K562 (cell line): ENCODE results near the gene TAF11L13. TPM values are rescaled to one million over a fixed set of nuclear protein-coding genes. Genes with fewer than 3 reads are reported as not detected.

ENCODE experiments used
- ATAC-seq: fragments of 200-7000 bp; cut with Tn5 transposase; 3 replicates; pipeline ENCODE4 v1.9.1; 2020; ENCODE audit warnings: moderate library complexity
- BruUV-seq: library from RNA; stranded (reverse); fragments of 400-500 nt; replicated peaks from 2 replicates; lab custom pipeline; 2021; lab: Mats Ljungman, UMichigan
- CTCF ChIA-PET: fragments of 300-600 bp; formaldehyde crosslinking; extraction: SDS; loops from one replicate; lab custom pipeline; 2021; ENCODE audit warnings: low intra/inter-chr PET ratio; lab: Yijun Ruan, JAX
- POLR2A ChIA-PET: fragments of 300-600, 350-650 bp; sonication (Branson Sonifier 250); formaldehyde crosslinking; extraction: SDS; loops from one replicate; lab custom pipeline; 2021; ENCODE audit warnings: antibody characterized with exemption, inconsistent platforms; lab: Yijun Ruan, JAX
- DNase-seq, 4 experiments: peaks; one replicate each; pipeline versions ENCODE4 v3.0.0 to v3.0.0-alpha.2; 2011 to 2018; ENCODE audit warnings: low spot score in 3 of 4, mixed read lengths in 3 of 4; ENCODE audit errors: extremely low read depth in 1 of 4
- FAIRE-seq: peaks from 2 replicates; lab custom pipeline; 2011; peaks lifted over from hg19 to GRCh38; lab: Jason Lieb, UNC
- H2AFZ ChIP-seq: 2 replicates; pipeline ENCODE4 v1.6.0; 2011; ENCODE audit warnings: low read depth, low read length, control low read depth, inconsistent platforms
- H3K27ac ChIP-seq: fragments of 200-600 bp; 3 replicates; pipeline ENCODE4 v1.8.0; 2011; ENCODE audit warnings: low read depth, mild to moderate bottlenecking, control low read depth, inconsistent platforms, low read length, moderate library complexity, mixed read lengths; ENCODE audit errors: extremely low read depth
- H3K27me3 ChIP-seq, 2 experiments: fragments of 300-600 bp in 1 of 2; 2 replicates in 1 of 2; 3 replicates in 1 of 2; pipeline versions ENCODE4 v1.6.0 to v1.8.0; 2011; ENCODE audit warnings: inconsistent platforms in 2 of 2, low read length in 2 of 2, mild to moderate bottlenecking in 1 of 2, mixed read lengths in 1 of 2, moderate library complexity in 1 of 2; ENCODE audit not compliant: control insufficient read depth in 2 of 2, insufficient read depth in 2 of 2
- H3K36me3 ChIP-seq: fragments of 300-600 bp; 3 replicates; pipeline ENCODE4 v1.8.0; 2011; ENCODE audit warnings: mild to moderate bottlenecking, low read length, inconsistent platforms; ENCODE audit not compliant: control insufficient read depth, insufficient read depth
- H3K4me1 ChIP-seq, 2 experiments: fragments of 200-600 bp in 1 of 2; replicated peaks in 1 of 2; 2 replicates in 1 of 2; 3 replicates in 1 of 2; pipeline versions ENCODE4 v1.5.1 to v1.8.0; 2011; ENCODE audit warnings: inconsistent platforms in 2 of 2, low read length in 2 of 2, mild to moderate bottlenecking in 1 of 2, mixed read lengths in 1 of 2, moderate library complexity in 1 of 2; ENCODE audit not compliant: control insufficient read depth in 2 of 2, insufficient read depth in 2 of 2
- H3K4me2 ChIP-seq: 2 replicates; pipeline ENCODE4 v1.6.1; 2011; ENCODE audit warnings: low read length, control low read depth, inconsistent platforms, mixed read lengths; ENCODE audit not compliant: insufficient read depth
- H3K4me3 ChIP-seq: fragments of 200-600 bp; sonication (generic), shearing (Covaris generic); 2 replicates; pipeline ENCODE4 v1.5.1; 2016; ENCODE audit warnings: control low read depth, inconsistent platforms
- H3K79me2 ChIP-seq: fragments of 200-600 bp; 3 replicates; pipeline ENCODE4 v1.8.0; 2011; ENCODE audit warnings: low read length, inconsistent platforms; ENCODE audit not compliant: control insufficient read depth, insufficient read depth
- H3K9ac ChIP-seq, 2 experiments: 2 replicates each; pipeline versions ENCODE4 v1.6.0 to v1.6.1; 2011; ENCODE audit warnings: low read depth in 2 of 2, low read length in 2 of 2, control low read depth in 1 of 2, inconsistent platforms in 1 of 2, mild to moderate bottlenecking in 1 of 2, mixed read lengths in 1 of 2; ENCODE audit not compliant: insufficient read depth in 1 of 2
- H3K9me1 ChIP-seq: one replicate; pipeline ENCODE4 v1.6.0; 2011; ENCODE audit warnings: inconsistent platforms, mild to moderate bottlenecking, low read length, moderate library complexity; ENCODE audit not compliant: control insufficient read depth, insufficient read depth
- H3K9me3 ChIP-seq: replicated peaks from 2 replicates; pipeline ENCODE4 v1.5.1; 2011; ENCODE audit warnings: low read depth, low read length, inconsistent platforms; ENCODE audit not compliant: control insufficient read depth, insufficient read depth
- H4K20me1 ChIP-seq: replicated peaks from 2 replicates; pipeline ENCODE4 v1.6.1; 2011; ENCODE audit warnings: low read length, inconsistent platforms, mixed read lengths; ENCODE audit not compliant: control insufficient read depth, insufficient read depth
- ARNT ChIP-seq, 2 experiments: fragments of 450-650 bp; IDR thresholded peaks; 2 replicates each; pipeline ENCODE4 v1.6.1; 2016; ENCODE audit warnings: mild to moderate bottlenecking in 1 of 2
- FOXM1 ChIP-seq, 2 experiments: fragments of 450-650 bp in 1 of 2; sonication (generic) in 1 of 2; formaldehyde crosslinking in 1 of 2; IDR thresholded peaks; 2 replicates each; pipeline versions ENCODE4 v1.6.1 to v1.9.0; 2017 to 2022; ENCODE audit warnings: low read depth in 2 of 2, mild to moderate bottlenecking in 2 of 2, missing genetic modification reagents in 1 of 2, moderate library complexity in 1 of 2
- GABPB1 ChIP-seq: sonication (generic); formaldehyde crosslinking; IDR thresholded peaks from 2 replicates; pipeline ENCODE4 v1.8.0; 2022; ENCODE audit warnings: mild to moderate bottlenecking, missing genetic modification reagents
- GABPB2 ChIP-seq: fragments of 250-450 bp; sonication (Bioruptor Pico); conservative IDR thresholded peaks from 2 replicates; pipeline ENCODE4 v1.5.1; 2021; ENCODE audit warnings: mild to moderate bottlenecking
- POLR2AphosphoS5 ChIP-seq: IDR thresholded peaks from 2 replicates; pipeline ENCODE4 v1.6.1; 2011; ENCODE audit warnings: mild to moderate bottlenecking, low read depth, low read length, moderate library complexity; ENCODE audit not compliant: control insufficient read depth, insufficient read depth
- POLR3G ChIP-seq: IDR thresholded peaks from 2 replicates; pipeline ENCODE4 v1.6.1; 2011; ENCODE audit not compliant: insufficient read length, insufficient replicate concordance; ENCODE audit errors: extremely low read depth
- WGBS: fragments of 100-300 bp; shearing (Covaris generic); methylation state at CpG from one replicate; pipeline ENCODE4 v1.1.6; 2016; ENCODE audit warnings: low coverage, mixed read lengths; ENCODE audit not compliant: insufficient coverage; ENCODE audit errors: missing lambda C conversion rate; 5-methylcytosine and 5-hydroxymethylcytosine counted together
- in situ Hi-C: fragments of 300-500 bp; cut with MboI; formaldehyde crosslinking; loops from 4 replicates; pipeline ENCODE4 v1.15.0; 2018; ENCODE audit warnings: inconsistent platforms, mixed read lengths
- intact Hi-C: fragments of 100-400 bp; cut with micrococcal nuclease; formaldehyde crosslinking; loops from 2 replicates; pipeline ENCODE4 v1.14.2; 2022
- polyA plus RNA-seq, 8 experiments: library from polyadenylated mRNA; depleted of rRNA in 4 of 8; stranded (reverse) in 5 of 8; unstranded in 3 of 8; fragments of >200 nt; fragmentation: Nextera tagmentation in 2 of 8; fragmentation: Illumina TruSeq in 1 of 8; extraction: Ambion mirVana in 2 of 8; extraction: Trizol in 1 of 8; gene quantifications; 2 replicates each; pipeline versions ENCODE4 v1.2.1 to v1.2.3, GENCODE V29; 2011 to 2014; ENCODE audit warnings: inconsistent platforms in 1 of 8, missing spikeins in 1 of 8
- total RNA-seq, 7 experiments: library from RNA; depleted of rRNA in 6 of 7; stranded (reverse); fragments of >200 nt in 6 of 7; fragmentation: Illumina TruSeq in 2 of 7; extraction: Trizol in 2 of 7; gene quantifications; 2 replicates each; pipeline versions ENCODE4 v1.2.1 to v1.2.3, GENCODE V29; 2011 to 2021; ENCODE audit warnings: low replicate concordance in 1 of 7
- TF ChIP-seq, protein P1 (sequence below): fragments of 450-650 bp; IDR thresholded peaks from 2 replicates; pipeline ENCODE4 v1.6.1; 2018; ENCODE audit not compliant: partially characterized antibody
- TF ChIP-seq, protein P2 (sequence below): sonication (generic); formaldehyde crosslinking; IDR thresholded peaks from 2 replicates; pipeline ENCODE4 v1.8.0; 2022; ENCODE audit warnings: missing genetic modification reagents, mild to moderate bottlenecking, moderate library complexity, borderline replicate concordance
- TF ChIP-seq, protein P3 (sequence below): fragments of 450-650 bp; IDR thresholded peaks from 2 replicates; pipeline ENCODE4 v1.6.1; 2016; ENCODE audit warnings: borderline replicate concordance
- TF ChIP-seq, protein P4 (sequence below): fragments of 250-450 bp; sonication (Bioruptor Pico); IDR thresholded peaks from 2 replicates; pipeline ENCODE4 v1.8.0; 2021; ENCODE audit warnings: moderate library complexity, mild to moderate bottlenecking, inconsistent platforms
- TF ChIP-seq, protein P5 (sequence below): fragments of 450-650 bp; IDR thresholded peaks from one replicate; pipeline ENCODE4 v1.6.1; 2018; ENCODE audit warnings: mild to moderate bottlenecking, moderate library complexity; ENCODE audit not compliant: partially characterized antibody

TAF11L13 gene
- total and polyA plus RNA-seq, 9 of the 15 experiments (the other 6 are each of a cell fraction or from before 2014, with no cell fraction given) = not detected

DNA sequence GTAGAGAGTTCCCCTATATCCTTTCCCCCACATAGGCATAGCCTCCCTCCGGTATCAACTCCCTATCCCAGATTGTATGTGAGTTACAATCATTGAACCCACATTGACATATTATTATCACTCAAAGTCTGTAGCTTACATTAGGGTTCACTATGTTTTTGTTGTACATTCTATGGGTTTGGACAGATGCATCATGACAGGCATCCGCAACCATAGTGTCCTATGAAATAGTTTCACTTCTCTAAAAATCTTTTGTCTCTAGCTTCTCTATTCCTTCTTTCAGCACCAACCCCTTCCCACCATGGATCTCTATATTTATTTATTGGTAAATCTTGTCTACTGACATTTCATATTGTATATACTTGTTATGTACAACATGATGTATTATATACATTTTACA is 33.9 kb downstream of the TAF11L13 start:
- Histone ChIP-seq H3K27ac (no peak overlapping the region), H4K20me1 (no peaks in the 10 kb centered on the region), H3K9me3 (no peaks in the 10 kb centered on the region), H3K36me3 (no peaks in the 10 kb centered on the region), H3K9me1 (no peaks in the 10 kb centered on the region), H3K79me2 (no peaks in the 10 kb centered on the region), H3K4me3 (no peak overlapping the region), H3K4me2 (no peak overlapping the region), H3K4me1 (no peaks in the 10 kb centered on the region), H2AFZ (no peak overlapping the region), H3K27me3 (no peaks in the 10 kb centered on the region), H3K9ac (no peak overlapping the region)
- no peak for ATAC-seq
- 4% methylated on average over 2 of the region's 2 CpGs for WGBS
- no peak for FAIRE-seq
- no peak for DNase-seq
- POLR2A ChIA-PET = interaction anchor here (1.4 kb wide), 1 partner anchor 19 kb away, joined by 3 read pairs; no protein-coding TSS in a partner anchor
- in situ Hi-C loops (no loop called here), intact Hi-C loops (no loop called here)
- CTCF ChIA-PET = no interaction called here
- no TSS peak for BruUV-seq
- TF ChIP-seq FOXM1 (IDR thresholded peaks at IDR 0.05; ENCODE audit: low read depth) (no peak), FOXM1 (CRISPR knock-in tag; IDR thresholded peaks at IDR 0.05; ENCODE audit: low read depth) (no peak), POLR3G (no peak), POLR2AphosphoS5 (no peak), GABPB1 (no peak), GABPB2 (CRISPR knock-in tag) (no peak), ARNT (IDR thresholded peaks at IDR 0.05) (no peak)
- TF ChIP-seq, protein P1, sequence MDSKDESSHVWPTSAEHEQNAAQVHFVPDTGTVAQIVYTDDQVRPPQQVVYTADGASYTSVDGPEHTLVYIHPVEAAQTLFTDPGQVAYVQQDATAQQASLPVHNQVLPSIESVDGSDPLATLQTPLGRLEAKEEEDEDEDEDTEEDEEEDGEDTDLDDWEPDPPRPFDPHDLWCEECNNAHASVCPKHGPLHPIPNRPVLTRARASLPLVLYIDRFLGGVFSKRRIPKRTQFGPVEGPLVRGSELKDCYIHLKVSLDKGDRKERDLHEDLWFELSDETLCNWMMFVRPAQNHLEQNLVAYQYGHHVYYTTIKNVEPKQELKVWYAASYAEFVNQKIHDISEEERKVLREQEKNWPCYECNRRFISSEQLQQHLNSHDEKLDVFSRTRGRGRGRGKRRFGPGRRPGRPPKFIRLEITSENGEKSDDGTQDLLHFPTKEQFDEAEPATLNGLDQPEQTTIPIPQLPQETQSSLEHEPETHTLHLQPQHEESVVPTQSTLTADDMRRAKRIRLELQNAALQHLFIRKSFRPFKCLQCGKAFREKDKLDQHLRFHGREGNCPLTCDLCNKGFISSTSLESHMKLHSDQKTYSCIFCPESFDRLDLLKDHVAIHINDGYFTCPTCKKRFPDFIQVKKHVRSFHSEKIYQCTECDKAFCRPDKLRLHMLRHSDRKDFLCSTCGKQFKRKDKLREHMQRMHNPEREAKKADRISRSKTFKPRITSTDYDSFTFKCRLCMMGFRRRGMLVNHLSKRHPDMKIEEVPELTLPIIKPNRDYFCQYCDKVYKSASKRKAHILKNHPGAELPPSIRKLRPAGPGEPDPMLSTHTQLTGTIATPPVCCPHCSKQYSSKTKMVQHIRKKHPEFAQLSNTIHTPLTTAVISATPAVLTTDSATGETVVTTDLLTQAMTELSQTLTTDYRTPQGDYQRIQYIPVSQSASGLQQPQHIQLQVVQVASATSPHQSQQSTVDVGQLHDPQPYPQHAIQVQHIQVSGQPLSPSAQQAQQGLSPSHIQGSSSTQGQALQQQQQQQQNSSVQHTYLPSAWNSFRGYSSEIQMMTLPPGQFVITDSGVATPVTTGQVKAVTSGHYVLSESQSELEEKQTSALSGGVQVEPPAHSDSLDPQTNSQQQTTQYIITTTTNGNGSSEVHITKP = no peak
- TF ChIP-seq, protein P2, sequence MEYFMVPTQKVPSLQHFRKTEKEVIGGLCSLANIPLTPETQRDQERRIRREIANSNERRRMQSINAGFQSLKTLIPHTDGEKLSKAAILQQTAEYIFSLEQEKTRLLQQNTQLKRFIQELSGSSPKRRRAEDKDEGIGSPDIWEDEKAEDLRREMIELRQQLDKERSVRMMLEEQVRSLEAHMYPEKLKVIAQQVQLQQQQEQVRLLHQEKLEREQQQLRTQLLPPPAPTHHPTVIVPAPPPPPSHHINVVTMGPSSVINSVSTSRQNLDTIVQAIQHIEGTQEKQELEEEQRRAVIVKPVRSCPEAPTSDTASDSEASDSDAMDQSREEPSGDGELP (CRISPR knock-in tag) = no peak
- TF ChIP-seq, protein P3, sequence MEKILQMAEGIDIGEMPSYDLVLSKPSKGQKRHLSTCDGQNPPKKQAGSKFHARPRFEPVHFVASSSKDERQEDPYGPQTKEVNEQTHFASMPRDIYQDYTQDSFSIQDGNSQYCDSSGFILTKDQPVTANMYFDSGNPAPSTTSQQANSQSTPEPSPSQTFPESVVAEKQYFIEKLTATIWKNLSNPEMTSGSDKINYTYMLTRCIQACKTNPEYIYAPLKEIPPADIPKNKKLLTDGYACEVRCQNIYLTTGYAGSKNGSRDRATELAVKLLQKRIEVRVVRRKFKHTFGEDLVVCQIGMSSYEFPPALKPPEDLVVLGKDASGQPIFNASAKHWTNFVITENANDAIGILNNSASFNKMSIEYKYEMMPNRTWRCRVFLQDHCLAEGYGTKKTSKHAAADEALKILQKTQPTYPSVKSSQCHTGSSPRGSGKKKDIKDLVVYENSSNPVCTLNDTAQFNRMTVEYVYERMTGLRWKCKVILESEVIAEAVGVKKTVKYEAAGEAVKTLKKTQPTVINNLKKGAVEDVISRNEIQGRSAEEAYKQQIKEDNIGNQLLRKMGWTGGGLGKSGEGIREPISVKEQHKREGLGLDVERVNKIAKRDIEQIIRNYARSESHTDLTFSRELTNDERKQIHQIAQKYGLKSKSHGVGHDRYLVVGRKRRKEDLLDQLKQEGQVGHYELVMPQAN = no peak
- TF ChIP-seq, protein P4, sequence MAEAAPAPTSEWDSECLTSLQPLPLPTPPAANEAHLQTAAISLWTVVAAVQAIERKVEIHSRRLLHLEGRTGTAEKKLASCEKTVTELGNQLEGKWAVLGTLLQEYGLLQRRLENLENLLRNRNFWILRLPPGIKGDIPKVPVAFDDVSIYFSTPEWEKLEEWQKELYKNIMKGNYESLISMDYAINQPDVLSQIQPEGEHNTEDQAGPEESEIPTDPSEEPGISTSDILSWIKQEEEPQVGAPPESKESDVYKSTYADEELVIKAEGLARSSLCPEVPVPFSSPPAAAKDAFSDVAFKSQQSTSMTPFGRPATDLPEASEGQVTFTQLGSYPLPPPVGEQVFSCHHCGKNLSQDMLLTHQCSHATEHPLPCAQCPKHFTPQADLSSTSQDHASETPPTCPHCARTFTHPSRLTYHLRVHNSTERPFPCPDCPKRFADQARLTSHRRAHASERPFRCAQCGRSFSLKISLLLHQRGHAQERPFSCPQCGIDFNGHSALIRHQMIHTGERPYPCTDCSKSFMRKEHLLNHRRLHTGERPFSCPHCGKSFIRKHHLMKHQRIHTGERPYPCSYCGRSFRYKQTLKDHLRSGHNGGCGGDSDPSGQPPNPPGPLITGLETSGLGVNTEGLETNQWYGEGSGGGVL (CRISPR knock-in tag) = no peak
- TF ChIP-seq, protein P5, sequence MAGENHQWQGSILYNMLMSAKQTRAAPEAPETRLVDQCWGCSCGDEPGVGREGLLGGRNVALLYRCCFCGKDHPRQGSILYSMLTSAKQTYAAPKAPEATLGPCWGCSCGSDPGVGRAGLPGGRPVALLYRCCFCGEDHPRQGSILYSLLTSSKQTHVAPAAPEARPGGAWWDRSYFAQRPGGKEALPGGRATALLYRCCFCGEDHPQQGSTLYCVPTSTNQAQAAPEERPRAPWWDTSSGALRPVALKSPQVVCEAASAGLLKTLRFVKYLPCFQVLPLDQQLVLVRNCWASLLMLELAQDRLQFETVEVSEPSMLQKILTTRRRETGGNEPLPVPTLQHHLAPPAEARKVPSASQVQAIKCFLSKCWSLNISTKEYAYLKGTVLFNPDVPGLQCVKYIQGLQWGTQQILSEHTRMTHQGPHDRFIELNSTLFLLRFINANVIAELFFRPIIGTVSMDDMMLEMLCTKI = no peak
